HepG2 (cell line): ENCODE data around the gene ZNF442. TPM values are rescaled to one million over a fixed set of nuclear protein-coding genes. Genes with fewer than 3 reads are reported as not detected.
"Not testable (repeated sequence)": the region's sequence is repeated elsewhere in the genome, so short reads cannot be mapped to it uniquely, and the experiment has no call there.

ENCODE experiments used
- ATAC-seq: fragments of 200-7000 bp; cut with Tn5 transposase; 3 replicates; pipeline ENCODE4 v1.9.1; 2020; ENCODE audit warnings: mild to moderate bottlenecking, moderate library complexity
- BruUV-seq: library from RNA; stranded (reverse); fragments of 400-500 nt; replicated peaks from 2 replicates; lab custom pipeline; 2021; lab: Mats Ljungman, UMichigan
- CTCF ChIA-PET: fragments of 300-600 bp; formaldehyde crosslinking; extraction: SDS; loops from one replicate; lab custom pipeline; 2021; ENCODE audit warnings: low total read pairs, inconsistent platforms, low intra/inter-chr PET ratio; lab: Yijun Ruan, JAX
- POLR2A ChIA-PET: fragments of 350-600 bp; sonication (Branson Sonifier 250); formaldehyde crosslinking; loops from one replicate; lab custom pipeline; 2020; ENCODE audit warnings: antibody characterized with exemption, inconsistent platforms; lab: Yijun Ruan, JAX
- DNase-seq: peaks from one replicate; pipeline ENCODE4 v3.0.0-alpha.2; 2015; ENCODE audit warnings: low spot score
- FAIRE-seq: peaks from 3 replicates; lab custom pipeline; 2011; peaks lifted over from hg19 to GRCh38; lab: Jason Lieb, UNC
- H2AFZ ChIP-seq: one replicate; pipeline ENCODE4 v1.6.1; 2011; ENCODE audit warnings: low read length, inconsistent platforms
- H3K27ac ChIP-seq: fragments of 300-600 bp; 3 replicates; pipeline ENCODE4 v1.8.0; 2011; ENCODE audit warnings: mixed run types, mild to moderate bottlenecking, mixed read lengths, low read length, inconsistent platforms; ENCODE audit not compliant: insufficient read depth; ENCODE audit errors: extremely low read length
- H3K27me3 ChIP-seq, 2 experiments: fragments of 200-600 bp in 1 of 2; 2 replicates in 1 of 2; 3 replicates in 1 of 2; pipeline versions ENCODE4 v1.6.0 to v1.8.0; 2011; ENCODE audit warnings: low read length in 2 of 2, mild to moderate bottlenecking in 2 of 2, moderate library complexity in 2 of 2, inconsistent platforms in 1 of 2; ENCODE audit not compliant: insufficient read depth in 2 of 2, control insufficient read depth in 1 of 2
- H3K36me3 ChIP-seq, 2 experiments: fragments of 200-600 bp in 1 of 2; replicated peaks in 1 of 2; 2 replicates in 1 of 2; 3 replicates in 1 of 2; pipeline versions ENCODE4 v1.5.1 to v1.8.0; 2011; ENCODE audit warnings: low read length in 2 of 2, inconsistent platforms in 1 of 2; ENCODE audit not compliant: insufficient read depth in 2 of 2, control insufficient read depth in 1 of 2
- H3K4me1 ChIP-seq: 2 replicates; pipeline ENCODE4 v1.5.1; 2012; ENCODE audit warnings: low read length, inconsistent platforms; ENCODE audit not compliant: insufficient read depth
- H3K4me2 ChIP-seq: 2 replicates; pipeline ENCODE4 v1.6.0; 2011; ENCODE audit warnings: low read depth, low read length, inconsistent platforms
- H3K4me3 ChIP-seq, 3 experiments: fragments of 200-600 bp in 1 of 3; sonication (generic), shearing (Covaris generic) in 1 of 3; replicated peaks in 1 of 3; 2 replicates each; pipeline ENCODE4 v1.5.1; 2011 to 2016; ENCODE audit warnings: low read length in 3 of 3, inconsistent platforms in 2 of 3, low read depth in 2 of 3, mild to moderate bottlenecking in 2 of 3, control low read depth in 1 of 3, mixed read lengths in 1 of 3; ENCODE audit not compliant: insufficient read depth in 1 of 3
- H3K79me2 ChIP-seq: one replicate; pipeline ENCODE4 v1.6.1; 2011; ENCODE audit warnings: low read length, inconsistent platforms; ENCODE audit not compliant: insufficient read depth
- H3K9ac ChIP-seq: 2 replicates; pipeline ENCODE4 v1.6.0; 2011; ENCODE audit warnings: mild to moderate bottlenecking, low read depth, low read length, inconsistent platforms; ENCODE audit not compliant: insufficient read depth
- H3K9me3 ChIP-seq: 2 replicates; pipeline ENCODE4 v1.5.1; 2012; ENCODE audit warnings: mild to moderate bottlenecking, low read length
- H4K20me1 ChIP-seq: 2 replicates; pipeline ENCODE4 v1.6.0; 2011; ENCODE audit warnings: inconsistent platforms, mild to moderate bottlenecking, low read length, moderate library complexity; ENCODE audit not compliant: insufficient read depth
- CCDC6 ChIP-seq: sonication (generic); formaldehyde crosslinking; IDR thresholded peaks from 2 replicates; pipeline ENCODE4 v1.8.1; 2022; ENCODE audit warnings: mild to moderate bottlenecking, missing genetic modification reagents, moderate library complexity
- HNRNPK ChIP-seq: fragments of 200-400 bp; formaldehyde crosslinking; IDR thresholded peaks from 2 replicates; pipeline ENCODE4 v1.6.1; 2018; ENCODE audit warnings: low read length, low read depth, moderate library complexity, mild to moderate bottlenecking; ENCODE audit not compliant: poor library complexity, severe bottlenecking
- PCBP2 ChIP-seq: fragments of 200-400 bp; formaldehyde crosslinking; optimal IDR thresholded peaks from 2 replicates; pipeline ENCODE3; 2018; ENCODE audit warnings: low read length, low read depth; ENCODE audit not compliant: poor library complexity, severe bottlenecking
- SIN3A ChIP-seq: IDR thresholded peaks from 2 replicates; pipeline ENCODE4 v1.6.1; 2011; ENCODE audit warnings: low read depth, mild to moderate bottlenecking, control low read depth, low read length, borderline replicate concordance
- ZNF776 ChIP-seq: sonication (generic); formaldehyde crosslinking; IDR thresholded peaks from 2 replicates; pipeline ENCODE4 v1.4.0; 2020; ENCODE audit warnings: mild to moderate bottlenecking, missing genetic modification reagents
- WGBS: methylation state at CpG from one replicate; pipeline ENCODE4 v1.1.6; 2017; ENCODE audit warnings: low lambda C conversion rate; 5-methylcytosine and 5-hydroxymethylcytosine counted together
- in situ Hi-C: cut with HindIII; loops from 2 replicates; pipeline ENCODE4 v1.10.0; 2017; ENCODE audit warnings: low pct_unique_long_range_greater_than_20kb; ENCODE audit not compliant: extremely low pct_ligation_motif_present
- intact Hi-C: fragments of 100-400 bp; cut with micrococcal nuclease; formaldehyde crosslinking; loops from one replicate; pipeline ENCODE4 v1.10.0; 2022; ENCODE audit not compliant: unreplicated experiment
- polyA plus RNA-seq, 8 experiments: library from polyadenylated mRNA; depleted of rRNA in 3 of 8; stranded (reverse) in 7 of 8; unstranded in 1 of 8; fragments of >200 nt; fragmentation: Illumina TruSeq in 4 of 8; extraction: Trizol in 4 of 8; gene quantifications; 2 replicates each; pipeline versions ENCODE4 v1.2.1 to v1.2.3, GENCODE V29; 2011 to 2016; ENCODE audit warnings: low read depth in 4 of 8, missing spikeins in 1 of 8, mixed read lengths in 1 of 8; ENCODE audit not compliant: insufficient read depth in 1 of 8
- total RNA-seq, 5 experiments: library from RNA; depleted of rRNA; stranded (reverse); fragments of >200 nt; fragmentation: Illumina TruSeq; extraction: Trizol; gene quantifications; 2 replicates each; pipeline ENCODE4 v1.2.3, GENCODE V29; 2016; ENCODE audit warnings: low read depth in 1 of 5

Gene ZNF442
- total and polyA plus RNA-seq, 2 of the 13 experiments (the other 11 are each of a cell fraction or from before 2014, with no cell fraction given) = 1.0 to 6.0 TPM

DNA sequence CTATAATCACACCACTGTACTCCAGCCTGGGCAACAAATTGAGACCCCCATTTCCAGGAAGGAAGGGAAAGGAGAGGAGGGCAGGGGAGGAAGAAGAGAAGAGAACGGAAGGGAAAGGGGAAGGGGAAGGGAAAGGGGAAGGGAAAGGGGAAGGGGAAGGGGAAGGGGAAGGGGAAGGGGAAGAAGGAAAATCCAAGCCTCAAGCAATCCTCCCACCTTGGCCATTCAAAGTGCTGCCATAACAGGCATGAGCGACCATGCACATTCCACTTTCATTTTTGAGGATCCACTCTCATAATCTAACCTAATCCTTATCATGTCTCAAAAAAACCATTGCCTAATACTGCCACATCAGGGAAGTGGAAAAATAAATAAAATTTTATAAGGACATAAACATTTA is 20.9 kb upstream of the ZNF442 start:
- Histone ChIP-seq H3K36me3 (peaks cover 8 to 17% of the 10 kb centered on the region in 2 experiments; a peak in 3 of 5 replicates), H3K4me1 (peaks cover 11% of the 10 kb centered on the region; the same call in 1 of the 2 replicates)
- H3K79me2 ChIP-seq, H2AFZ ChIP-seq, CTCF ChIA-PET, H3K9ac ChIP-seq, in situ Hi-C loops, H3K4me2 ChIP-seq, POLR2A ChIA-PET, H4K20me1 ChIP-seq, ATAC-seq, DNase-seq, H3K27me3 ChIP-seq, intact Hi-C loops: not testable (repeated sequence)
- WGBS = 100% methylated on average over 2 of the region's 2 CpGs
- TF ChIP-seq HNRNPK (peak; percentile 96), PCBP2 (peak; percentile 77)
- TF ChIP-seq, all 625 proteins: peak for 2; not testable (repeated sequence) for 623
- H3K4me3 ChIP-seq, BruUV-seq, H3K9me3 ChIP-seq, H3K27ac ChIP-seq, FAIRE-seq: not testable (repeated sequence)

DNA sequence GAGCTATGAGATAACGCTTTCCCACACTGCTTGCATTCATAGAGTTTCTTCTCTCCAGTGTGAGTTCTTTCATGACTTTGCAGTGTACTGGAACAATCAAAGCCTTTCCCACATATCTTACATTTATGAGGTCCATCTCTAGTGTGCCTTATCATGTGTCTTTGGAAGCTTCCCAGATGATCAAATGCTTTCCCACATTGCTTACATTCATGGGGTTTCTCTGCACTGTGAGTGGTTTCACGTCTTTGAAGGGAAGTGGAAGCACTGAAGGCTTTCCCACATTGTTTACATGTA is 14.9 kb upstream of the ZNF442 start:
- Histone ChIP-seq H3K36me3 (peaks cover 0 to 4% of the 10 kb centered on the region in 2 experiments; a peak in 1 of 5 replicates), H3K9ac (no peak overlapping the region), H3K4me1 (peaks cover 18% of the 10 kb centered on the region), H3K79me2 (no peaks in the 10 kb centered on the region), H3K27me3 (no peaks in the 10 kb centered on the region), H3K4me2 (no peak overlapping the region), H3K9me3 (0 out of 2 replicates have a peak, but pooled peaks cover 6% of the 10 kb centered on the region), H2AFZ (no peak overlapping the region), H4K20me1 (no peaks in the 10 kb centered on the region), H3K27ac (no peak overlapping the region), H3K4me3 (no peak overlapping the region)
- WGBS = 68% methylated on average over 2 of the region's 2 CpGs
- CTCF ChIA-PET = no interaction called here
- no peak for DNase-seq
- FAIRE-seq = no peak
- ATAC-seq = no peak
- POLR2A ChIA-PET = no interaction called here
- no TSS peak for BruUV-seq
- intact Hi-C loops = no loop called here
- TF ChIP-seq CCDC6 (CRISPR knock-in tag) = no peak
- no peak for TF ChIP-seq SIN3A
- TF ChIP-seq ZNF776 (CRISPR knock-in tag) = no peak
- TF ChIP-seq, all 625 proteins: peak for 0
- in situ Hi-C loops = no loop called here
